ENCODE results near the gene CD177. TPM values are rescaled to one million over a fixed set of nuclear protein-coding genes. Genes with fewer than 3 reads are reported as not detected.
"Not testable (repeated sequence)": the region's sequence is repeated elsewhere in the genome, so short reads cannot be mapped to it uniquely, and the experiment has no call there.

Gene CD177
- total and polyA plus RNA-seq, 9 of the 15 experiments (the other 6 are each of a cell fraction or from before 2014, with no cell fraction given) = not detected

- no peak for TF ChIP-seq RERE (CRISPR knock-in tag; IDR thresholded peaks at IDR 0.05; ENCODE audit: borderline replicate concordance)
These were observed 780 bp downstream of the CD177 start (continued) for GRCh38 chr19:43354305-43354627.

GRCh38 chr19:43356749-43357148 is 3.3 kb downstream of the CD177 start:
- BruUV-seq (replicated peaks); in situ Hi-C loops (cut with MboI): not testable (repeated sequence)
- peak; percentile 23 for FAIRE-seq

More at GRCh38 chr19:43356749-43357148, 3.3 kb downstream of the CD177 start:
- H3K9me1 ChIP-seq (ENCODE audit: control insufficient read depth, insufficient read depth, low read length); H3K36me3 ChIP-seq (ENCODE audit: control insufficient read depth, insufficient read depth, low read length); H3K9ac ChIP-seq (ENCODE audit: insufficient read depth in 1 of 2, low read depth in 2 of 2, low read length in 2 of 2); CTCF ChIA-PET (ENCODE audit: low intra/inter-chr PET ratio); ATAC-seq; intact Hi-C loops (cut with micrococcal nuclease); POLR2A ChIA-PET; H3K4me3 ChIP-seq; H3K27ac ChIP-seq (ENCODE audit: extremely low read depth, low read depth, low read length); DNase-seq (ENCODE audit: extremely low read depth in 1 of 4, low spot score in 3 of 4); H3K79me2 ChIP-seq (ENCODE audit: control insufficient read depth, insufficient read depth, low read length); H3K4me1 ChIP-seq (replicated peaks in 1 of 2; ENCODE audit: control insufficient read depth in 2 of 2, insufficient read depth in 2 of 2, low read length in 2 of 2); H3K4me2 ChIP-seq (ENCODE audit: insufficient read depth, low read length); H3K9me3 ChIP-seq (replicated peaks; ENCODE audit: control insufficient read depth, insufficient read depth, low read depth, low read length); H2AFZ ChIP-seq (ENCODE audit: low read depth, low read length); H4K20me1 ChIP-seq (replicated peaks; ENCODE audit: control insufficient read depth, insufficient read depth, low read length): not testable (repeated sequence)
- no CpG with 5 or more reads among the region's 3 CpGs for WGBS (ENCODE audit: insufficient coverage, low coverage, missing lambda C conversion rate)
- peaks cover 0 to 19% of the 10 kb centered on the region in 2 experiments; a peak in 3 of 5 replicates for H3K27me3 ChIP-seq (ENCODE audit: control insufficient read depth in 2 of 2, insufficient read depth in 2 of 2, low read length in 2 of 2)
